Neural cell (in vitro differentiated cells): ENCODE data around the gene TPT1. TPM values are rescaled to one million over a fixed set of nuclear protein-coding genes. Genes with fewer than 3 reads are reported as not detected.

Source experiments
- H2AFZ ChIP-seq: fragments of 200-600, 300-800 bp; sonication (generic), shearing (Covaris generic); 2 replicates; pipeline ENCODE4 v1.6.0; 2014; ENCODE audit warnings: low read depth, mild to moderate bottlenecking, antibody characterized with exemption, low read length, moderate library complexity
- H3F3A ChIP-seq: fragments of 200-600 bp; shearing (Covaris generic); 2 replicates; pipeline ENCODE4 v1.6.1; 2016; ENCODE audit warnings: mild to moderate bottlenecking, moderate library complexity, mixed read lengths, antibody characterized with exemption, low read length; ENCODE audit not compliant: insufficient read depth, poor library complexity, severe bottlenecking
- H3K27ac ChIP-seq: fragments of 200-600, 300-800 bp; sonication (generic), shearing (Covaris generic); 2 replicates; pipeline ENCODE4 v1.5.1; 2014; ENCODE audit warnings: mild to moderate bottlenecking, low read length, moderate library complexity
- H3K27me3 ChIP-seq: fragments of 300-800, 200-600 bp; sonication (generic), shearing (Covaris generic); 2 replicates; pipeline ENCODE4 v1.6.0; 2014; ENCODE audit warnings: mild to moderate bottlenecking, low read depth, low read length, moderate library complexity; ENCODE audit not compliant: insufficient read depth
- H3K36me3 ChIP-seq: fragments of 300-800, 200-600 bp; sonication (generic), shearing (Covaris generic); 2 replicates; pipeline ENCODE4 v1.5.1; 2014; ENCODE audit warnings: mild to moderate bottlenecking, antibody characterized with exemption, low read length, moderate library complexity; ENCODE audit not compliant: insufficient read depth
- H3K4me2 ChIP-seq: fragments of 300-800, 200-600 bp; sonication (generic), shearing (Covaris generic); 2 replicates; pipeline ENCODE4 v1.6.0; 2014; ENCODE audit warnings: mild to moderate bottlenecking, low read length
- H3K4me3 ChIP-seq: fragments of 300-800, 200-600 bp; sonication (generic), shearing (Covaris generic); 2 replicates; pipeline ENCODE4 v1.5.1; 2014; ENCODE audit warnings: mild to moderate bottlenecking, low read length, moderate library complexity
- H3K79me2 ChIP-seq: fragments of 200-600 bp; shearing (Covaris generic); replicated peaks from 2 replicates; pipeline ENCODE4 v1.6.0; 2014; ENCODE audit warnings: mild to moderate bottlenecking, low read length, moderate library complexity; ENCODE audit not compliant: insufficient read depth
- H3K9ac ChIP-seq: fragments of 300-800, 200-600 bp; sonication (generic), shearing (Covaris generic); 2 replicates; pipeline ENCODE4 v1.6.1; 2016; ENCODE audit warnings: mild to moderate bottlenecking, low read length, mixed read lengths
- H3K9me2 ChIP-seq: fragments of 200-600 bp; shearing (Covaris generic); 2 replicates; pipeline ENCODE4 v1.6.1; 2016; ENCODE audit warnings: mild to moderate bottlenecking, low read length, mixed read lengths; ENCODE audit not compliant: insufficient read depth
- H3K9me3 ChIP-seq: fragments of 200-600, 300-800 bp; sonication (generic), shearing (Covaris generic); 2 replicates; pipeline ENCODE4 v1.6.1; 2016; ENCODE audit warnings: mild to moderate bottlenecking, mixed run types, low read length, moderate library complexity, mixed read lengths
- H4K20me1 ChIP-seq: fragments of 200-600 bp; shearing (Covaris generic); 2 replicates; pipeline ENCODE4 v1.6.1; 2016; ENCODE audit warnings: mild to moderate bottlenecking, mixed run types; ENCODE audit not compliant: insufficient read depth
- CTCF ChIP-seq: fragments of 450-650 bp; IDR thresholded peaks from 2 replicates; pipeline ENCODE4 v1.5.1; 2014; ENCODE audit warnings: antibody characterized with exemption, mild to moderate bottlenecking, moderate library complexity; ENCODE audit not compliant: poor library complexity, severe bottlenecking
- EP300 ChIP-seq: fragments of 450-650 bp; conservative IDR thresholded peaks from 2 replicates; pipeline ENCODE4 v1.6.1; 2014; ENCODE audit warnings: antibody characterized with exemption, mild to moderate bottlenecking, moderate library complexity; ENCODE audit not compliant: poor library complexity, severe bottlenecking
- EZH2 ChIP-seq: fragments of 200-600, 300-800 bp; shearing (Covaris generic), sonication (generic); IDR thresholded peaks from 2 replicates; pipeline ENCODE4 v1.6.1; 2014; ENCODE audit warnings: antibody characterized with exemption, low read length, borderline replicate concordance, mild to moderate bottlenecking; ENCODE audit not compliant: insufficient read depth, poor library complexity, severe bottlenecking
- MXI1 ChIP-seq: fragments of 450-650 bp; conservative IDR thresholded peaks from 2 replicates; pipeline ENCODE4 v1.6.1; 2014; ENCODE audit warnings: antibody characterized with exemption, mild to moderate bottlenecking; ENCODE audit not compliant: poor library complexity, severe bottlenecking
- POLR2AphosphoS5 ChIP-seq: IDR thresholded peaks from 2 replicates; pipeline ENCODE4 v1.6.1; 2012
- RAD21 ChIP-seq: fragments of 450-650 bp; conservative IDR thresholded peaks from 2 replicates; pipeline ENCODE4 v1.6.1; 2014; ENCODE audit warnings: antibody characterized with exemption, mild to moderate bottlenecking, moderate library complexity
- REST ChIP-seq: IDR thresholded peaks from 2 replicates; pipeline ENCODE4 v1.6.1; 2012; ENCODE audit warnings: borderline replicate concordance
- SMC3 ChIP-seq: fragments of 450-650 bp; conservative IDR thresholded peaks from 2 replicates; pipeline ENCODE4 v1.6.1; 2014; ENCODE audit warnings: antibody characterized with exemption, mild to moderate bottlenecking, moderate library complexity; ENCODE audit not compliant: poor library complexity
- TAF1 ChIP-seq: IDR thresholded peaks from 2 replicates; pipeline ENCODE4 v1.6.1; 2012; ENCODE audit warnings: low read depth
- polyA plus RNA-seq: library from polyadenylated mRNA; depleted of rRNA; stranded (reverse); fragments of >200 nt; gene quantifications from 2 replicates; pipeline ENCODE4 v1.2.3, GENCODE V29; 2014

The TPT1 gene
- polyA plus RNA-seq, 1 donor from 2014 or later = 2,071 TPM

- Histone ChIP-seq H3K27me3 (no peaks in the 10 kb centered on the region), H3K27ac (no peak overlapping the region), H3K36me3 (no peaks in the 10 kb centered on the region), H3K9me2 (no peaks in the 10 kb centered on the region), H3K4me2 (no peak overlapping the region), H3K79me2 (no peaks in the 10 kb centered on the region), H3K4me3 (no peak overlapping the region), H3K9ac (no peak overlapping the region), H2AFZ (no peak overlapping the region), H3F3A (no peaks in the 10 kb centered on the region), H3K9me3 (no peaks in the 10 kb centered on the region), H4K20me1 (no peaks in the 10 kb centered on the region)
- TF ChIP-seq POLR2AphosphoS5 = no peak
- no peak for TF ChIP-seq TAF1
- no peak for TF ChIP-seq MXI1
- no peak for TF ChIP-seq REST
- TF ChIP-seq EP300 = no peak
- no peak for TF ChIP-seq RAD21
- TF ChIP-seq EZH2 = no peak
- TF ChIP-seq CTCF = no peak
- no peak for TF ChIP-seq SMC3
These were observed 8.8 kb downstream of the TPT1 start for GRCh38 chr13:45332036-45332830.

- Histone ChIP-seq H3K27ac (no peak overlapping the region), H3K9me3 (no peaks in the 10 kb centered on the region), H3K36me3 (no peaks in the 10 kb centered on the region), H3K79me2 (no peaks in the 10 kb centered on the region), H3K4me3 (no peak overlapping the region), H4K20me1 (no peaks in the 10 kb centered on the region), H3K27me3 (no peaks in the 10 kb centered on the region), H3K9ac (no peak overlapping the region), H2AFZ (no peak overlapping the region), H3F3A (no peaks in the 10 kb centered on the region), H3K4me2 (no peak overlapping the region), H3K9me2 (no peaks in the 10 kb centered on the region)
- TF ChIP-seq TAF1 (no peak), RAD21 (no peak), EZH2 (no peak), MXI1 (no peak), SMC3 (no peak), CTCF (no peak), EP300 (no peak), REST (no peak), POLR2AphosphoS5 (no peak)
These were observed 9.3 kb downstream of the TPT1 start for GRCh38 chr13:45331692-45332035.
